ENCODE results near the gene WDR93. TPM values are rescaled to one million over a fixed set of nuclear protein-coding genes. Genes with fewer than 3 reads are reported as not detected.
A peak's percentile ranks its signal among the peaks of the same experiment; 100 is the strongest.

Gene WDR93
- total and polyA plus RNA-seq, 2 of the 4 experiments (the other 2 are of a cell fraction), result not detected

- POLR2A ChIA-PET (ENCODE audit: unreplicated experiment), result no interaction called here
- no peaks in the 10 kb centered on the region for H3K27me3 ChIP-seq (ENCODE audit: control insufficient read depth, insufficient read depth, low read length)
- no peak overlapping the region for H2AK5ac ChIP-seq (ENCODE audit: low read depth, low read length)
- in situ Hi-C loops (cut with MboI; ENCODE audit: low sequenced_read_pairs) (no loop called here), intact Hi-C loops (cut with micrococcal nuclease) (no loop called here), dilution Hi-C loops (cut with HindIII; ENCODE audit: low sequenced_read_pairs, unreplicated experiment) (loop anchor here (25.0 kb wide), 1 partner anchor 95 kb away; no protein-coding TSS in a partner anchor)
- no peak overlapping the region for H3K4me3 ChIP-seq (ENCODE audit: insufficient read depth, low read depth, low read length)
- CTCF ChIA-PET, result no interaction called here
- no peaks in the 10 kb centered on the region for H4K20me1 ChIP-seq (ENCODE audit: insufficient read depth, low read length)
- no peak overlapping the region for H3K27ac ChIP-seq (ENCODE audit: insufficient read depth, low read length)
- no TSS peak for BruUV-seq (replicated peaks)
- H2AFZ ChIP-seq (replicated peaks; ENCODE audit: low read length, poor library complexity), result peak overlapping the region; percentile 43
- H4K5ac ChIP-seq (ENCODE audit: low read depth, low read length), result no peak overlapping the region
- no peaks in the 10 kb centered on the region for H3K9me3 ChIP-seq (ENCODE audit: control insufficient read depth, insufficient read depth, low read length)
- no peak overlapping the region for H3K18ac ChIP-seq (ENCODE audit: low read depth, low read length)
- H3K14ac ChIP-seq (replicated peaks; ENCODE audit: low read depth, low read length), result no peak overlapping the region
- ATAC-seq (ENCODE audit: low read depth), result no peak
- H2AK9ac ChIP-seq (replicated peaks; ENCODE audit: low read depth, low read length, poor library complexity), result peak overlapping the region; percentile 37
- H3K36me3 ChIP-seq (ENCODE audit: control insufficient read depth, insufficient read depth, low read length), result no peaks in the 10 kb centered on the region
- H3K4me1 ChIP-seq (ENCODE audit: control insufficient read depth, insufficient read depth, low read length), result peaks cover 12% of the 10 kb centered on the region
- H3K9me1 ChIP-seq (ENCODE audit: insufficient read depth, low read length), result no peaks in the 10 kb centered on the region
- H2BK120ac ChIP-seq (ENCODE audit: low read depth, low read length), result no peak overlapping the region
- no peak overlapping the region for H2BK5ac ChIP-seq (ENCODE audit: low read depth, low read length, poor library complexity, severe bottlenecking)
- DNase-seq, result no peak
- H3K56ac ChIP-seq (ENCODE audit: extremely low read depth, insufficient read depth, low read length), result no peak overlapping the region
- no peak overlapping the region for H4K8ac ChIP-seq (ENCODE audit: low read depth in 2 of 2, low read length in 2 of 2)
- H4K91ac ChIP-seq (ENCODE audit: insufficient read depth, low read depth, low read length), result no peak overlapping the region
- H3K23ac ChIP-seq (ENCODE audit: low read depth, low read length), result no peak overlapping the region
- TF ChIP-seq RAD21 (IDR thresholded peaks at IDR 0.05; ENCODE audit: low read length) (no peak), MAFK (IDR thresholded peaks at IDR 0.05; ENCODE audit: low read depth, low read length) (no peak), POLR2A (IDR thresholded peaks at IDR 0.05; ENCODE audit: low read depth, low read length) (no peak), RFX5 (IDR thresholded peaks at IDR 0.05; ENCODE audit: low read depth, low read length) (no peak)
- H3K4ac ChIP-seq (ENCODE audit: low read depth, low read length), result no peak overlapping the region
- H3K9ac ChIP-seq (ENCODE audit: low read depth, low read length), result no peak overlapping the region
- H2BK20ac ChIP-seq (ENCODE audit: low read depth, low read length), result no peak overlapping the region
- H2BK15ac ChIP-seq (ENCODE audit: low read depth, low read length), result no peak overlapping the region
- WGBS, 2 experiments (ENCODE audit: extremely low coverage in 2 of 2, insufficient read length in 1 of 2), result no CpG with 5 or more reads among the region's 8 CpGs
- H3K4me2 ChIP-seq (ENCODE audit: low read depth, low read length), result no peak overlapping the region
- no peaks in the 10 kb centered on the region for H3K79me1 ChIP-seq (ENCODE audit: low read depth in 1 of 2, low read length in 2 of 2)
Measured at GRCh38 chr15:89767411-89767915, 76.9 kb downstream of the WDR93 start.

All from IMR-90 (cell line).